IMR-90 (cell line): ENCODE data around the gene IGHMBP2. TPM values are rescaled to one million over a fixed set of nuclear protein-coding genes. Genes with fewer than 3 reads are reported as not detected.

Source experiments
- ATAC-seq: fragments of 200-7000 bp; cut with Tn5 transposase; 2 replicates; pipeline ENCODE4 v1.9.1; 2020; ENCODE audit warnings: low read depth, mild to moderate bottlenecking, moderate library complexity
- BruUV-seq: library from RNA; stranded (reverse); fragments of 400-500 nt; replicated peaks from 2 replicates; lab custom pipeline; 2021; lab: Mats Ljungman, UMichigan
- CTCF ChIA-PET: fragments of 300-600 bp; formaldehyde crosslinking; extraction: SDS; loops from one replicate; lab custom pipeline; 2021; ENCODE audit warnings: antibody characterized with exemption; lab: Yijun Ruan, JAX
- POLR2A ChIA-PET: fragments of 300-600 bp; sonication (Branson Sonifier 250); formaldehyde crosslinking; loops from one replicate; lab custom pipeline; 2022; ENCODE audit warnings: antibody characterized with exemption; ENCODE audit not compliant: unreplicated experiment; lab: Charles Lee
- DNase-seq: peaks from one replicate; pipeline ENCODE4 v3.0.0; 2013
- H2AFZ ChIP-seq: replicated peaks from 2 replicates; pipeline ENCODE3; 2013; ENCODE audit warnings: low read length, mild to moderate bottlenecking; ENCODE audit not compliant: poor library complexity
- H2AK5ac ChIP-seq: 2 replicates; pipeline ENCODE4 v1.6.1; 2013; ENCODE audit warnings: low read depth, low read length, inconsistent platforms
- H2AK9ac ChIP-seq: replicated peaks from 2 replicates; pipeline ENCODE3; 2013; ENCODE audit warnings: mild to moderate bottlenecking, low read depth, low read length, moderate library complexity; ENCODE audit not compliant: poor library complexity
- H2BK120ac ChIP-seq: 2 replicates; pipeline ENCODE4 v1.6.1; 2013; ENCODE audit warnings: low read depth, low read length, inconsistent platforms
- H2BK15ac ChIP-seq: 3 replicates; pipeline ENCODE4 v1.6.1; 2013; ENCODE audit warnings: low read depth, low read length, inconsistent platforms
- H2BK20ac ChIP-seq: 2 replicates; pipeline ENCODE4 v1.6.1; 2013; ENCODE audit warnings: low read depth, mild to moderate bottlenecking, inconsistent platforms, low read length, moderate library complexity
- H2BK5ac ChIP-seq: 2 replicates; pipeline ENCODE4 v1.6.1; 2013; ENCODE audit warnings: mild to moderate bottlenecking, low read depth, low read length, inconsistent platforms; ENCODE audit not compliant: poor library complexity, severe bottlenecking
- H3K14ac ChIP-seq: replicated peaks from 2 replicates; pipeline ENCODE4 v1.6.1; 2013; ENCODE audit warnings: low read depth, low read length, inconsistent platforms
- H3K18ac ChIP-seq: 2 replicates; pipeline ENCODE4 v1.6.1; 2013; ENCODE audit warnings: low read depth, low read length, control low read depth
- H3K23ac ChIP-seq: 2 replicates; pipeline ENCODE4 v1.6.1; 2013; ENCODE audit warnings: low read depth, low read length, inconsistent platforms
- H3K27ac ChIP-seq: 2 replicates; pipeline ENCODE4 v1.5.1; 2013; ENCODE audit warnings: mild to moderate bottlenecking, control low read depth, low read length; ENCODE audit not compliant: insufficient read depth
- H3K27me3 ChIP-seq: 2 replicates; pipeline ENCODE4 v1.6.1; 2013; ENCODE audit warnings: low read length; ENCODE audit not compliant: control insufficient read depth, insufficient read depth
- H3K36me3 ChIP-seq: 2 replicates; pipeline ENCODE4 v1.6.1; 2013; ENCODE audit warnings: low read length, mixed read lengths; ENCODE audit not compliant: control insufficient read depth, insufficient read depth
- H3K4ac ChIP-seq: 2 replicates; pipeline ENCODE4 v1.6.1; 2013; ENCODE audit warnings: low read depth, low read length, inconsistent platforms
- H3K4me1 ChIP-seq: 2 replicates; pipeline ENCODE4 v1.6.1; 2013; ENCODE audit warnings: low read length, mixed read lengths; ENCODE audit not compliant: control insufficient read depth, insufficient read depth
- H3K4me2 ChIP-seq: 2 replicates; pipeline ENCODE4 v1.6.1; 2013; ENCODE audit warnings: low read depth, mild to moderate bottlenecking, control low read depth, low read length, moderate library complexity
- H3K4me3 ChIP-seq: 2 replicates; pipeline ENCODE4 v1.5.1; 2013; ENCODE audit warnings: low read depth, mild to moderate bottlenecking, control low read depth, low read length, moderate library complexity; ENCODE audit not compliant: insufficient read depth
- H3K56ac ChIP-seq: 2 replicates; pipeline ENCODE4 v1.6.1; 2013; ENCODE audit warnings: low read length, inconsistent platforms; ENCODE audit not compliant: insufficient read depth; ENCODE audit errors: extremely low read depth
- H3K79me1 ChIP-seq, 2 experiments: 2 replicates each; pipeline ENCODE4 v1.6.1; 2013; ENCODE audit warnings: low read length in 2 of 2, inconsistent platforms in 1 of 2, low read depth in 1 of 2
- H3K9ac ChIP-seq: 2 replicates; pipeline ENCODE4 v1.6.1; 2013; ENCODE audit warnings: low read depth, low read length, control low read depth
- H3K9me1 ChIP-seq: 2 replicates; pipeline ENCODE4 v1.6.1; 2013; ENCODE audit warnings: low read length, inconsistent platforms; ENCODE audit not compliant: insufficient read depth
- H3K9me3 ChIP-seq: 2 replicates; pipeline ENCODE4 v1.6.1; 2013; ENCODE audit warnings: low read length; ENCODE audit not compliant: control insufficient read depth, insufficient read depth
- H4K20me1 ChIP-seq: 2 replicates; pipeline ENCODE4 v1.6.1; 2013; ENCODE audit warnings: low read length, inconsistent platforms; ENCODE audit not compliant: insufficient read depth
- H4K5ac ChIP-seq: 2 replicates; pipeline ENCODE4 v1.6.1; 2013; ENCODE audit warnings: mild to moderate bottlenecking, low read depth, low read length, control low read depth
- H4K8ac ChIP-seq, 2 experiments: 2 replicates each; pipeline ENCODE4 v1.6.1; 2013; ENCODE audit warnings: low read depth in 2 of 2, low read length in 2 of 2, control low read depth in 1 of 2, inconsistent platforms in 1 of 2
- H4K91ac ChIP-seq: 2 replicates; pipeline ENCODE4 v1.6.1; 2013; ENCODE audit warnings: low read depth, low read length, inconsistent platforms; ENCODE audit not compliant: insufficient read depth
- BHLHE40 ChIP-seq: fragments of 150-350 bp; IDR thresholded peaks from 2 replicates; pipeline ENCODE4 v1.6.1; 2016; ENCODE audit warnings: mild to moderate bottlenecking, low read depth, low read length
- CEBPB ChIP-seq: IDR thresholded peaks from 2 replicates; pipeline ENCODE4 v1.6.1; 2012; ENCODE audit warnings: low read depth, low read length, improper control_type of control experiment
- CHD1 ChIP-seq: IDR thresholded peaks from 2 replicates; pipeline ENCODE4 v1.6.1; 2012; ENCODE audit warnings: low read depth, low read length, improper control_type of control experiment
- ELK1 ChIP-seq: fragments of 150-350 bp; IDR thresholded peaks from 2 replicates; pipeline ENCODE4 v1.6.1; 2016; ENCODE audit warnings: low read depth, mild to moderate bottlenecking, low read length, moderate library complexity, borderline replicate concordance
- FOS ChIP-seq: fragments of 150-350 bp; IDR thresholded peaks from 2 replicates; pipeline ENCODE4 v1.6.1; 2016; ENCODE audit warnings: low read depth, low read length
- MAFK ChIP-seq: IDR thresholded peaks from 2 replicates; pipeline ENCODE4 v1.6.1; 2012; ENCODE audit warnings: low read depth, low read length, improper control_type of control experiment
- MAZ ChIP-seq: IDR thresholded peaks from 2 replicates; pipeline ENCODE4 v1.6.1; 2012; ENCODE audit warnings: low read depth, mild to moderate bottlenecking, low read length, improper control_type of control experiment, moderate library complexity, borderline replicate concordance
- MXI1 ChIP-seq: IDR thresholded peaks from 2 replicates; pipeline ENCODE4 v1.6.1; 2012; ENCODE audit warnings: low read depth, mild to moderate bottlenecking, low read length, moderate library complexity, borderline replicate concordance
- NFE2L2 ChIP-seq: fragments of 150-350 bp; IDR thresholded peaks from 2 replicates; pipeline ENCODE4 v1.6.1; 2016; ENCODE audit warnings: low read depth, mild to moderate bottlenecking, low read length
- POLR2A ChIP-seq: IDR thresholded peaks from 2 replicates; pipeline ENCODE4 v1.6.1; 2012; ENCODE audit warnings: mild to moderate bottlenecking, low read depth, low read length
- RCOR1 ChIP-seq: IDR thresholded peaks from 2 replicates; pipeline ENCODE4 v1.6.1; 2012; ENCODE audit warnings: mild to moderate bottlenecking, low read length, improper control_type of control experiment; ENCODE audit not compliant: insufficient replicate concordance
- RFX5 ChIP-seq: IDR thresholded peaks from 2 replicates; pipeline ENCODE4 v1.8.0; 2012; ENCODE audit warnings: low read depth, mild to moderate bottlenecking, low read length, moderate library complexity
- SMC3 ChIP-seq: fragments of 150-350 bp; IDR thresholded peaks from 2 replicates; pipeline ENCODE4 v1.6.1; 2016; ENCODE audit warnings: low read depth, mild to moderate bottlenecking, antibody characterized with exemption, low read length, moderate library complexity
- USF2 ChIP-seq: fragments of 150-350 bp; IDR thresholded peaks from 2 replicates; pipeline ENCODE4 v1.6.1; 2017; ENCODE audit warnings: mild to moderate bottlenecking, antibody characterized with exemption, low read length, low read depth
- WGBS, 2 experiments: methylation state at CpG; one replicate each; pipeline versions ENCODE4 v1.1.5 to v1.1.7; 2013; ENCODE audit warnings: missing lambda C conversion rate in 2 of 2; ENCODE audit not compliant: insufficient read length in 1 of 2; ENCODE audit errors: extremely low coverage in 2 of 2; 5-methylcytosine and 5-hydroxymethylcytosine counted together
- dilution Hi-C: fragments of 300-500 bp; cut with HindIII; formaldehyde crosslinking; loops from one replicate; pipeline ENCODE4 v1.14.3; 2018; ENCODE audit warnings: low sequenced_read_pairs; ENCODE audit not compliant: unreplicated experiment
- in situ Hi-C: fragments of 300-500 bp; cut with MboI; formaldehyde crosslinking; loops from 3 replicates; pipeline ENCODE4 v1.14.3; 2019; ENCODE audit warnings: low sequenced_read_pairs, inconsistent platforms, mixed read lengths
- intact Hi-C: fragments of 100-400 bp; cut with micrococcal nuclease; formaldehyde crosslinking; loops from 2 replicates; pipeline ENCODE4 v1.10.0; 2022
- polyA plus RNA-seq, 3 experiments: library from polyadenylated mRNA; depleted of rRNA; stranded (reverse); fragments of >200 nt; gene quantifications; 2 replicates each; pipeline ENCODE4 v1.2.3, GENCODE V29; 2012; ENCODE audit warnings: low replicate concordance in 1 of 3
- total RNA-seq: library from RNA; depleted of rRNA; stranded (reverse); fragments of >200 nt; gene quantifications from 2 replicates; pipeline ENCODE4 v1.2.3, GENCODE V29; 2012
- TF ChIP-seq, protein P1 (sequence below): conservative IDR thresholded peaks from 2 replicates; pipeline ENCODE4 v1.5.1; 2012; ENCODE audit warnings: mild to moderate bottlenecking, low read depth, low read length, improper control_type of control experiment

Gene IGHMBP2
- total and polyA plus RNA-seq, 2 of the 4 experiments (the other 2 are of a cell fraction) = 4.5 to 11.1 TPM

GRCh38 chr11:68924073-68924925 is 20.6 kb downstream of the IGHMBP2 start:
- Histone ChIP-seq H4K20me1 (no peaks in the 10 kb centered on the region), H3K18ac (no peak overlapping the region), H3K23ac (no peak overlapping the region), H2BK15ac (no peak overlapping the region), H2BK20ac (no peak overlapping the region), H3K4me2 (no peak overlapping the region), H3K4me3 (no peak overlapping the region), H3K36me3 (peaks cover 34% of the 10 kb centered on the region), H3K79me1 (peaks cover 9 to 12% of the 10 kb centered on the region in 2 experiments; a peak in 3 of 4 replicates), H2AK5ac (no peak overlapping the region), H4K91ac (no peak overlapping the region), H2BK120ac (no peak overlapping the region), H3K9me1 (no peaks in the 10 kb centered on the region), H3K4me1 (no peaks in the 10 kb centered on the region), H4K5ac (no peak overlapping the region), H4K8ac (no peak overlapping the region), H3K27me3 (no peaks in the 10 kb centered on the region), H3K27ac (no peak overlapping the region), H2BK5ac (no peak overlapping the region), H3K9ac (no peak overlapping the region), H2AFZ (no peak overlapping the region), H2AK9ac (no peak overlapping the region), H3K14ac (no peak overlapping the region), H3K56ac (no peak overlapping the region), H3K4ac (no peak overlapping the region), H3K9me3 (peaks cover 11% of the 10 kb centered on the region)
- intact Hi-C loops = no loop called here
- dilution Hi-C loops = no loop called here
- POLR2A ChIA-PET = no interaction called here
- BruUV-seq = no TSS peak
- ATAC-seq = no peak
- DNase-seq = no peak
- CTCF ChIA-PET = no interaction called here
- in situ Hi-C loops = no loop called here
- 100% methylated on average over 2 of the region's 10 CpGs; no CpG with 5 or more reads in 1 of the 2 experiments for WGBS, 2 experiments
- TF ChIP-seq FOS = no peak
- no peak for TF ChIP-seq CHD1
- TF ChIP-seq RCOR1 = no peak
- no peak for TF ChIP-seq NFE2L2
- no peak for TF ChIP-seq MXI1
- no peak for TF ChIP-seq SMC3
- TF ChIP-seq BHLHE40 = no peak
- no peak for TF ChIP-seq CEBPB
- TF ChIP-seq POLR2A = no peak
- TF ChIP-seq USF2 = no peak
- TF ChIP-seq, protein P1, sequence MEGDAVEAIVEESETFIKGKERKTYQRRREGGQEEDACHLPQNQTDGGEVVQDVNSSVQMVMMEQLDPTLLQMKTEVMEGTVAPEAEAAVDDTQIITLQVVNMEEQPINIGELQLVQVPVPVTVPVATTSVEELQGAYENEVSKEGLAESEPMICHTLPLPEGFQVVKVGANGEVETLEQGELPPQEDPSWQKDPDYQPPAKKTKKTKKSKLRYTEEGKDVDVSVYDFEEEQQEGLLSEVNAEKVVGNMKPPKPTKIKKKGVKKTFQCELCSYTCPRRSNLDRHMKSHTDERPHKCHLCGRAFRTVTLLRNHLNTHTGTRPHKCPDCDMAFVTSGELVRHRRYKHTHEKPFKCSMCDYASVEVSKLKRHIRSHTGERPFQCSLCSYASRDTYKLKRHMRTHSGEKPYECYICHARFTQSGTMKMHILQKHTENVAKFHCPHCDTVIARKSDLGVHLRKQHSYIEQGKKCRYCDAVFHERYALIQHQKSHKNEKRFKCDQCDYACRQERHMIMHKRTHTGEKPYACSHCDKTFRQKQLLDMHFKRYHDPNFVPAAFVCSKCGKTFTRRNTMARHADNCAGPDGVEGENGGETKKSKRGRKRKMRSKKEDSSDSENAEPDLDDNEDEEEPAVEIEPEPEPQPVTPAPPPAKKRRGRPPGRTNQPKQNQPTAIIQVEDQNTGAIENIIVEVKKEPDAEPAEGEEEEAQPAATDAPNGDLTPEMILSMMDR = no peak
- no peak for TF ChIP-seq MAFK
- no peak for TF ChIP-seq RFX5
- no peak for TF ChIP-seq MAZ
- no peak for TF ChIP-seq ELK1
